Measurements from ENCODE around the gene ADAMTSL1.

ADAMTSL1 gene

DNA sequence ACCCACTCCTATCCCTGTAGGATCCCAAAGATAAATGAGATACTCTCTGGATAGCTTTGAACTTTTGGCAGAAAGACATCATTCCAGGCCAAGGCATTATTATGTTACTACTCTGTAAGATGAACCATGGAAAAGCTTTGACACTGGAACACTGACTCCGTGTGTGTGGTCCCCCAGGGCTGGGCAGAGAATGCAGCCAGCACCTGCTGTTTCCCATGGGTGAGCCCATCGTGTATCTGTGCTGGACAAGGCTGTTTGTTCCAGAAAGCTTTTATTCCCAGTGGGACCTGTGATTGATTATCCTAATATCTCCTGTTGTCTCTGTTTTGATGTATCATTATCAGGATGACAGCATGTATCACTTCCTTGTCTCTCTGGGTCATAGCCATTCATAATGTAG, 304.2 kb downstream of the ADAMTSL1 start:
- H3K4me3 ChIP-seq (ENCODE audit: insufficient read depth, low read length, poor library complexity, severe bottlenecking): no peak overlapping the region
- no peaks in the 10 kb centered on the region for H3F3A ChIP-seq (ENCODE audit: insufficient read depth)
- TF ChIP-seq EZH2phosphoT487 (conservative IDR thresholded peaks at IDR 0.05; ENCODE audit: low read length): no peak
- TF ChIP-seq, protein P1, sequence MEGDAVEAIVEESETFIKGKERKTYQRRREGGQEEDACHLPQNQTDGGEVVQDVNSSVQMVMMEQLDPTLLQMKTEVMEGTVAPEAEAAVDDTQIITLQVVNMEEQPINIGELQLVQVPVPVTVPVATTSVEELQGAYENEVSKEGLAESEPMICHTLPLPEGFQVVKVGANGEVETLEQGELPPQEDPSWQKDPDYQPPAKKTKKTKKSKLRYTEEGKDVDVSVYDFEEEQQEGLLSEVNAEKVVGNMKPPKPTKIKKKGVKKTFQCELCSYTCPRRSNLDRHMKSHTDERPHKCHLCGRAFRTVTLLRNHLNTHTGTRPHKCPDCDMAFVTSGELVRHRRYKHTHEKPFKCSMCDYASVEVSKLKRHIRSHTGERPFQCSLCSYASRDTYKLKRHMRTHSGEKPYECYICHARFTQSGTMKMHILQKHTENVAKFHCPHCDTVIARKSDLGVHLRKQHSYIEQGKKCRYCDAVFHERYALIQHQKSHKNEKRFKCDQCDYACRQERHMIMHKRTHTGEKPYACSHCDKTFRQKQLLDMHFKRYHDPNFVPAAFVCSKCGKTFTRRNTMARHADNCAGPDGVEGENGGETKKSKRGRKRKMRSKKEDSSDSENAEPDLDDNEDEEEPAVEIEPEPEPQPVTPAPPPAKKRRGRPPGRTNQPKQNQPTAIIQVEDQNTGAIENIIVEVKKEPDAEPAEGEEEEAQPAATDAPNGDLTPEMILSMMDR (IDR thresholded peaks at IDR 0.05; ENCODE audit: insufficient read depth, low read length, poor library complexity, severe bottlenecking): no peak
- H3K9ac ChIP-seq (ENCODE audit: low read length): no peak overlapping the region
- no peaks in the 10 kb centered on the region for H4K20me1 ChIP-seq (ENCODE audit: low read depth, low read length)
- no peaks in the 10 kb centered on the region for H3K27me3 ChIP-seq (ENCODE audit: low read length)
- no peaks in the 10 kb centered on the region for H3K36me3 ChIP-seq (ENCODE audit: low read length)
- no peak overlapping the region for H3K4me2 ChIP-seq (ENCODE audit: low read depth, low read length, poor library complexity, severe bottlenecking)
- no peaks in the 10 kb centered on the region for H3K79me2 ChIP-seq (ENCODE audit: insufficient read depth, low read length)
- no peaks in the 10 kb centered on the region for H3K9me3 ChIP-seq (ENCODE audit: insufficient read depth, low read length)
- no peak overlapping the region for H3K27ac ChIP-seq (ENCODE audit: low read depth, low read length)
- no peak overlapping the region for H2AFZ ChIP-seq (ENCODE audit: low read depth, low read length, severe bottlenecking)
- no peaks in the 10 kb centered on the region for H3K9me2 ChIP-seq (replicated peaks; ENCODE audit: insufficient read depth, low read length)

DNA sequence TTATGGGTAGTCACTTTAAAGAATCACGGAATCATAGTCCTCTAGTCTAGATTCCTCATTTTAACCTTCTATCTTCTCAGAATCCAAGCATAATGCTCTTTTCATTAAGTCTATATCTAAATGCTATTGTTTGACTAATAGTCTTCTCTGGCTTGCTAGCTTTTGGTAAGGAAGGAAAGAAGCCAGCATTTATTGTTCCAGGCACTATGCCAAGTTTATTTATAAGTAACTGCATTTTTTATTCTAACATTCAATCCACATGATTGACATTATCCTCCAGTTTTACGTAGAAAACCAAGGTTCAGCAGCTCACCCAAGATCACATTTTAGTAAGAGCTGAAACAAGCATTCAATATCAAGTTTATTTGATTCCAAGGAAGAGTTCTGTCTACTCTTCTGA, 304.9 kb downstream of the ADAMTSL1 start:
- Histone ChIP-seq H3K9me3 (ENCODE audit: insufficient read depth, low read length) (no peaks in the 10 kb centered on the region), H3F3A (ENCODE audit: insufficient read depth) (no peaks in the 10 kb centered on the region), H3K9ac (ENCODE audit: low read length) (no peak overlapping the region), H3K36me3 (ENCODE audit: low read length) (no peaks in the 10 kb centered on the region), H3K27ac (ENCODE audit: low read depth, low read length) (no peak overlapping the region), H3K9me2 (replicated peaks; ENCODE audit: insufficient read depth, low read length) (no peaks in the 10 kb centered on the region), H3K27me3 (ENCODE audit: low read length) (no peaks in the 10 kb centered on the region), H3K4me3 (ENCODE audit: insufficient read depth, low read length, poor library complexity, severe bottlenecking) (no peak overlapping the region), H3K79me2 (ENCODE audit: insufficient read depth, low read length) (no peaks in the 10 kb centered on the region), H4K20me1 (ENCODE audit: low read depth, low read length) (no peaks in the 10 kb centered on the region), H3K4me2 (ENCODE audit: low read depth, low read length, poor library complexity, severe bottlenecking) (no peak overlapping the region), H2AFZ (ENCODE audit: low read depth, low read length, severe bottlenecking) (no peak overlapping the region)
- TF ChIP-seq, protein P1 (IDR thresholded peaks at IDR 0.05; ENCODE audit: insufficient read depth, low read length, poor library complexity, severe bottlenecking): no peak

DNA sequence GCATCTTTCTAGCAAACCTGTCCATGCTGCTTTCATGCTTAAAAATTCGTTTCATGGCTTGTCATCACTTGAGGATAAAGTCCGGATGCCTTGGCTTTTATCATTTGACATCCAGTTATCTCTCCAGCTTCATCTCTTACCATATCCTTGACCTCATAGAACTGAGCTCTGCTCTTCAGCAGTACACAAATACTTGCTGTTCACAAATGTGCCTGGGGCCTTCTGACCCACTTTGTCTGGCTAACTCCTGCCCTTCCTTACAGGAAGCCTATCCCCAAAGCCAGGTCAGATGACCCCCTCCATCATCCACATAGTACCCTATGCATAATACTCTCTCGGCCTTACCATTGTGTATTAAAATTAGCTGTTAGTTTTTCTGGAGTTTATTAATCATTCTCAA, 310.0 kb downstream of the ADAMTSL1 start:
- no peaks in the 10 kb centered on the region for H4K20me1 ChIP-seq (ENCODE audit: low read depth, low read length)
- no peaks in the 10 kb centered on the region for H3K36me3 ChIP-seq (ENCODE audit: low read length)
- no peak for TF ChIP-seq EZH2phosphoT487 (conservative IDR thresholded peaks at IDR 0.05; ENCODE audit: low read length)
- TF ChIP-seq, protein P1 (IDR thresholded peaks at IDR 0.05; ENCODE audit: insufficient read depth, low read length, poor library complexity, severe bottlenecking): no peak
- H3K9me2 ChIP-seq (replicated peaks; ENCODE audit: insufficient read depth, low read length): no peaks in the 10 kb centered on the region
- no peak overlapping the region for H2AFZ ChIP-seq (ENCODE audit: low read depth, low read length, severe bottlenecking)
- H3K9me3 ChIP-seq (ENCODE audit: insufficient read depth, low read length): no peaks in the 10 kb centered on the region
- no peak overlapping the region for H3K9ac ChIP-seq (ENCODE audit: low read length)
- no peaks in the 10 kb centered on the region for H3F3A ChIP-seq (ENCODE audit: insufficient read depth)
- no peak overlapping the region for H3K4me3 ChIP-seq (ENCODE audit: insufficient read depth, low read length, poor library complexity, severe bottlenecking)
- H3K79me2 ChIP-seq (ENCODE audit: insufficient read depth, low read length): no peaks in the 10 kb centered on the region
- no peak overlapping the region for H3K4me2 ChIP-seq (ENCODE audit: low read depth, low read length, poor library complexity, severe bottlenecking)
- no peaks in the 10 kb centered on the region for H3K27me3 ChIP-seq (ENCODE audit: low read length)
- H3K27ac ChIP-seq (ENCODE audit: low read depth, low read length): no peak overlapping the region

DNA sequence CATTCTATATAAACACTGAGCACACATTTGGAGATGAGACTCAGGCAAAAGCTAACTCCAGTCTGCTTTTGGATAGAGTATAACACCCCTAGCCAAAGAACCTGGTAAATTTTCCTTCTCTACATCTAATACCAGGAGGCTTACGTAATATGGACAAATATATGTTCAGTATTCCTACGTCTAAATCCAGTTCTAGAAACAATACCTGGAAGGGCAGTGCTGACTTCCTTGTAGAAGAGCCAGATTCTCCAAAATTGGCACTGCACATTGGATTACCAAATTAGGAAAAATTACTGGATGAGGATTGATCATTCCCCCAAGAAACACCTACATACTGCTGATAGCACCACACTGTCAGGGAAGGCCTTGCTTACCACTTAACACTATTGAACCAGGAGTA, 311.7 kb downstream of the ADAMTSL1 start:
- Histone ChIP-seq H3K9me3 (ENCODE audit: insufficient read depth, low read length) (no peaks in the 10 kb centered on the region), H3K27ac (ENCODE audit: low read depth, low read length) (no peak overlapping the region), H3K9ac (ENCODE audit: low read length) (no peak overlapping the region), H3K4me3 (ENCODE audit: insufficient read depth, low read length, poor library complexity, severe bottlenecking) (no peak overlapping the region), H2AFZ (ENCODE audit: low read depth, low read length, severe bottlenecking) (no peak overlapping the region), H3K9me2 (replicated peaks; ENCODE audit: insufficient read depth, low read length) (no peaks in the 10 kb centered on the region), H3K36me3 (ENCODE audit: low read length) (no peaks in the 10 kb centered on the region), H3K4me2 (ENCODE audit: low read depth, low read length, poor library complexity, severe bottlenecking) (no peak overlapping the region), H3K27me3 (ENCODE audit: low read length) (no peaks in the 10 kb centered on the region), H4K20me1 (ENCODE audit: low read depth, low read length) (no peaks in the 10 kb centered on the region), H3F3A (ENCODE audit: insufficient read depth) (no peaks in the 10 kb centered on the region), H3K79me2 (ENCODE audit: insufficient read depth, low read length) (no peaks in the 10 kb centered on the region)
- TF ChIP-seq EZH2phosphoT487 (conservative IDR thresholded peaks at IDR 0.05; ENCODE audit: low read length): no peak
- TF ChIP-seq, protein P1 (IDR thresholded peaks at IDR 0.05; ENCODE audit: insufficient read depth, low read length, poor library complexity, severe bottlenecking): no peak

All from SU-DHL-6 (cell line).